T-helper 2 cell (primary cell): ENCODE data around the gene VANGL2.
A peak's percentile ranks its signal among the peaks of the same experiment; 100 is the strongest.

ENCODE experiments used
- DNase-seq, 5 experiments: peaks; one replicate each; pipeline versions ENCODE4 v3.0.0 to v3.0.0-alpha.2; 2012 to 2022
- total RNA-seq, 2 donors: gene quantifications; one replicate each; lab custom pipeline; 2026; lab: John Stamatoyannopoulos, UW

VANGL2 gene
- total RNA-seq = 0 to 0.40 reads per million in 2 donors

DNA sequence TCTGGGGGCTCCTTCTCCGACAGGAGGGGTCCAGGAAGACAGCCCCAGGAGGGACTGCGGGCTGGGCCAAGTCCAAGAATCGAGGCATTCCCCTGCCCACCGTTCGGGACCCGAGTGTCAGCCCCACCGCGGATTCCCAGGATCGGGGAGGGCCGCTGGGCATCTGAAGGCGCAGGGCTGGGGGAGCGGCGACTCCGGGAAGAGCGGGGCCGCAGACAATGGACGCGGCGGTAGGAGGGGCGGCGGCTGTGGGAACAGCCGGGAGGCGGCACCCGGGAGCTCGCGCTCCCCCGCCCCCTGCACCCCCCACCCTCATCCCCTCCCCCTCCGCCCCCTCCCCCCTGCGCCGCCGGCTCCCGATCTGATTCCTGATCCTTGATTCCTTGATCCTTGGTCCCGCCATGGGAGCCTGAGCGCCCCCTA, at the start of gene VANGL2:
Gene VANGL2 (plus strand): TSS at position 342 of the 423 bp plus-strand sequence. CDS start 15,274 bp downstream, outside the sequence.
- peak in 2 of 5 experiments; percentile 18 to 55 for DNase-seq

GRCh38 chr1:160351629-160352028, 48.7 kb upstream of the VANGL2 start:
- DNase-seq = no peak

- no peak for DNase-seq
Measured at GRCh38 chr1:160352555-160352954, 47.8 kb upstream of the VANGL2 start.

DNA sequence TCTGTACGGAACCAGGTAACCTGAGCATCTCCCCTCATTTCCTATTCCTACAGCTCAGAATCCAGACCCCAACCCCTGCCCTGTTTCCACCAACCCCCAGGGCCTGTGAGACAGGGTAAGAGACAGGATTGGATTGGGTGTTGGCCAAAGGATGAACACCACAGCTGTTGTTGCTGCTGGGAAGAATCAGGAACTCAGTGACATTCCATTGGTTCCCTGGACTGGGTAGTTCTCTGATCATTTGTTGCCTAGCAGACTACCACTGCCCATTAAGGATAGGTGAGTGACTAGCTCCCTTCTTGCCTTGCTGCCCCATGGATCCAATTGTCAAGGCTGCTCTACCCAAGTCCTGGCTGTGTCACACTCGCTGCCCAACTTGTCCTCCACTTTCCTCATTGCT, 47.1 kb upstream of the VANGL2 start:
- no peak for DNase-seq

- DNase-seq = peak in 1 of 5 experiments; percentile 40
Measured at GRCh38 chr1:160354388-160354985, 45.9 kb upstream of the VANGL2 start.

DNA sequence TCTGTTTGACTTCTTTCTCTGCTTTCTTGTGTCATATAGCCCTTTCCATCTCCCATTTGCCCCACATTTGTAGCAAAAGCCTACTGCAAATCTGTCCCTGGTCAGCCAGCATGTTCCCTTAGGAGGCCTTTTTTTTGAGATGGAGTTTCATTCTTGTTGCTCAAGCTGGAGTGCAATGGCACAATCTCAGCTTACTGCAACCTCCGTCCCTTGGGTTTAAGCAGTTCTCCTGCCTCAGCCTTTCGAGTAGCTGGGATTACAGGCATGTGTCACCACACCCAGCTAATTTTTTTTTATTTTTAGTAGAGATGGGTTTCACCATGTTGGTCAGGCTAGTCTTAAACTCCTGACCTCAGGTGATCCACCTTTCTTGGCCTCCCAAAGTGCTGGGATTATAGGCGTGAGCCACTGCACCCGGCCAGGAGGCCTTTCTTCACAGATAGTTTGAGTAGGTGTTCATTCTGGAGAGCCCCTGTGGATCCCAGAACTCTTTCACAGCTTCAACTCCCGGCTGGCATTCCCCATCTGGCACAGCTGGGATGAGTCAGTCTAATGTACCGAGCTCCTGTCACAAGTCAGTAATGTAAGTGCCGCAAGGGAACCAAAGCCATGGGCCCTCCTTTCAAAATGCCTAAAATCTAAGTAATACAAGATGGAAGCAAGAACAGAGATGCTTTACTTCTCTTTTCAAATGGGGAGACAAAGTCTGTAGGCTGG, 42.9 kb upstream of the VANGL2 start:
- DNase-seq = no peak

- no peak for DNase-seq
Measured at GRCh38 chr1:160358073-160358472, 42.3 kb upstream of the VANGL2 start.

GRCh38 chr1:160359559-160360226, 40.7 kb upstream of the VANGL2 start:
- DNase-seq = no peak

GRCh38 chr1:160360227-160360695, 40.1 kb upstream of the VANGL2 start:
- no peak for DNase-seq

GRCh38 chr1:160361199-160361598, 39.2 kb upstream of the VANGL2 start:
- DNase-seq = no peak

DNA sequence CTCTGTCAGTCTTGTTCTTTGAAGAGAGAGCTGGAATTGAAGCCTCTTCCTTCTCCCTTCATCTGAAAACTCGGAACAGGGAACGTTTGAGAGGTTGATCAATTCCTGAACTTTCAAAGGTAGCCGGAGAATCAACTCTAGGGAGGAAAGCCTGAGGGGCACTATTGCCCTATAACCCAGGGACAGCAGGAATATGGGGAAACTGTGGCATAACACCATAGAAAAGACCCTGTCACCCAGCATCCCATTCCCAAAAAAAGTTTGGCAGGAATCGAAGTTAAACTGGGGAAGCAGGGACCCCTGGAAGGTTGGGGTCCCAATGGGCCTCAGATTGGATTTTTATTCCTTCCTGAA, 38.6 kb upstream of the VANGL2 start:
- DNase-seq = no peak

DNA sequence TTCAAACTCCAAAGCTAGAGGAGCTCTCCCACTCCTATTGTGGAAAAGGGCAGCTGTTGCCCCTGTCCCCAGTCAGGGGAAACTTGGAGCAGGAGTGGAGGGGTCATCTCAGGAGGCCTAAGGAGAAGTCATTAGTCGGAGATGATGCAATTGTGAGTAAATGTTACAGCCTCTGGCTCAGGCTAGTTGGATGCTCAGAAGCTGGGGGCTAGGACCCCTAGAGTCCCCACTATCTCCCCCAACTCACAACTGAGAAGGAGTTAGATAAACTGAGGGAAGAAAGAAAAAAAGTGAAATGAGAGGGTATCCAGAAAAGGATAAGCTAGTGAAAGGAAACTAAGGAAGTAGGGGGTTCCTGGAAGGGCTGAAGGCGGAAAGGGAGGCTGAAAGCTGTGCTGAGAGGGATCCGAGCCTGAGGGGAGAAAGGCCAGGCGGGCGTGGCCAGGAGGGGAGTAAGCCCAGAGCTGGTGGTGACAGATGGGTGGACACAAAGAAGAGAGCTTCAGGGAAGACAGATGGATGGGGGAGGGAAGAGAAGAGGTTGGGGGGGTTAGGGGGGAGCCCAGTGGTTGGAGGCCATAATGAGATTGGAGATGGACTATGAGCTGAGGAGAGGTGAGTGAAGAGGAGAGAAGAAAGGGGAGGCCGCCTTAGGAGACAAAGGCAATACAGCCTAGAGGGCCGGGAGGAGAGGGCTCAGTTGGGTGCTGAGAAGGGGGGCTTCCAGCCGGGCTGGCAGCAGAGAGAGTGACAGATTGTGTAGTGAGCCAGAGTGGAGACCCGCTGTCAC, 38.0 kb upstream of the VANGL2 start:
- no peak for DNase-seq

DNA sequence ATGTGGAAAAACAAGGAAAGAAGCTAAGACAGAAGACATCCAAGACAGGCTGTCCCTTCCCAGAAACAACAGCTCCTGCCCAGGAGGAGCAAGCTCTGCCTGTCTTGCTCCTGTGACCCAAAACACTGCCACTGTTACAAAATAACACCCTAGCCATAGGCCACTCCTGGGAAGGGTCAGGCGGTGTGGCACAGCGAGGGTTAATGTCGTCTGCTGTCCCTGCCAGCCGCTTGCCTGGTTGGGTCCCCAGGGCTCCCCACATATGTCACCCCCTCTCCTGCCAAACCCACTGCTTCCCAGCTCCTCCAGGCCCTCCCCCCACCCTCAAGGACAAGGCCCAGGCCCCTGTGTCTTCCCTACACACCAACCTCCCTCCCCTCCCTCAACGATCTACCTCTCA, 37.4 kb upstream of the VANGL2 start:
- no peak for DNase-seq

GRCh38 chr1:160363951-160364735, 36.2 kb upstream of the VANGL2 start:
- no peak for DNase-seq

DNA sequence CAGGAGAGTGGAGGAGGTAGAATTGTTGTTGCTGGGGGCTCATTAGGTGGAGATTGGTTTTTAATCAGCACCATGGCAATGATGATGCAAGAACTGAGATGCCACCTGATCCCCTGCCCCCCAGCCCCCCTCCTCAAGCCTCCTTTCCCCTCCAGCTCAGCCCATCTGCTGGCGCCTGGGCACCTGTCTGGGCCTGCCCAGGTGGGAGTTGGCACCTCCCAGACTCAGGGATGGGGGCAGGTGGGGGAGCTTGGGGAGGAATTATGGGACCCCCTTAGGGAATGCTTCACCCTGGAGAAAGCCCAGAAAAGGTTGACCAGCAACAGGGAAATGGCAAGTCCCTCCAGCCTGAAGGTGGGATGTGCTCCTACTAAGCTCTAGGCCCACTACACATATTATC, 35.0 kb upstream of the VANGL2 start:
- no peak for DNase-seq

DNA sequence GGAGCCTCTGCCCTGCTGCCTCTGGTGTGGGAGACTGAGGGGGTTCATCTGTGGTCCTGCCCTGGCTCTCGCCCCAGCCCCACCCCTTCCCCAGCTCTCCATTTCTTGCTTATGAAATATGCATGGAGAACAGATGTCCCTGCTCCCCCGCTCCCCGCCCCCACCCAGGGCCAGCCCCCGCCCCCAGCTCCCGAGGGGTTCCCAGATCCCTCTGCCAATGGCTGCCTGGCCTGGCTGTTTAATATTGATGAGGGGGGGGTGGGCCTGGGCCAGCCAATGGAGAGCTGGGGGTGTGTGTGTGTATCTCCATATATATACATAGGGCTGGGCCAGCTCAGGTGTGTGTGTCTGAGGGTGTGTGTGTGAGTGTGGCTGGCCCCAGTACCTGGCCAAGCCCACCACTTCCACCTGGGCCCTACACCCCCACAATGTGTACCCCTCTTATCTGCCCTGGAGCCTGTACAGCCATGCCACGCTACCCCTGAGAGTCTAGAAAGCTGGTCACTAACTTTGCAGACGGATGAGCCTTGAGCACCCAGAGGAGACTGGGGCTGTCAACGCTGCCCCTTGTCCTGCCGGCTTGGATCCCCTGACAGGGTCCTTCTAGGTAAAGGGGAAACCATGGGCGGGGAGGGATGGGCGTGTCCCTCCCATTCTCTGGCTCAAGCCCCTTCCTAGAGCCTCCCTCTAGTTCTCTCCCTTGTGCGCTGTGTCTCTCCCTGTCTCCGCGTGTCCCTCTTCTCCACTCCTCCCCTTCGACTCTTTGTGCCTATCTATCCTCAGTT, 33.4 kb upstream of the VANGL2 start, which contains the start of gene NHLH1:
Gene NHLH1 (plus strand): TSS at position 341 of the 785 bp plus-strand sequence. CDS start 3,661 bp downstream, outside the sequence.
- DNase-seq = no peak

- DNase-seq = no peak
Measured at GRCh38 chr1:160367516-160367900, 32.9 kb upstream of the VANGL2 start.

DNA sequence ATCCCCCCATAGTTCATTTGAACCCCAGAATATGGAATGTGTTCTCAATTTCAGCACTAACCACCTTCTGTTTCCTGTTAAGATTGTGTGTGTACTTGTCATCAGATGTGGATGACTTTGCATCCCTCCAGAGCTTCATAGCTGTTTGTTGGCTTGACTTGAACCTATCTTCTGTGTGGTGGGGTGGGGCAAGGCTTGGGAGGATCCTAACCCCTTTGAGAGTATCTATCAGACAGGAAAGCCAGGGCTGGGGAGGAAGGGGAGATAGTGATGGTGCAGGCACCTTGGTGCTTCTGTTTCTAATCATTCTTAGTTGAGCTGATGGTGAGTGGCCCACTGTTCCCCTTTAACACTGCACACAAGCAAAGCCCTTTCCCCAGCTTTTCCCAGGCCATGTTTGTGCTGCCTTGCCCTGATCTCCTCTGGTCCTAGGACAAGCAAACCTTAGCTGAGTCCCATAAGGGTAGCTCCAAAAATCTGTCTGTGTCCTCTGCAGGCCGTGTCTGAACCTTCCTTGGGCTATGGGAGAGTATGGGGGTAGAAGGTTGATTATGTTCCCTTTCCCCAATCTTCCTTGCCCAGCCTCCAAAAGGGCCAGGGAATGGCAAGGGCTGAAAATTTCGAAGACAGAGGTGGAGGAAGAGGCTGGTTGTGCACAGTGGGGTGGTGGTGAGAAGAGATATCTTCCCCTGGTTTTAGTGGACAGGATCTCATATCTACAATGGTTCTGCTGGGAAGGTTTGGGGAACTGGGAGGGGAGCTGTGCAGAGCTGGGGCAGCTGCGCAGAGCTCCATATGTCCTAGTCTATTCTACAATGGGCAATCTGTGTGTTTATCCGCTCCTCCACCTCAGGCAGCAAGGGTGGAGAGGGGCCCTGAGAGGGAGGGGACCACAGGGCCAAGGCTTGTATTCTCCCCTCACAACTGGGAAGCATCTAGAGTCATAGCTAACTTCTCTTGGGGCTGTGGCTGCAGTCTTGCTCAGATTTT, 32.1 kb upstream of the VANGL2 start:
- DNase-seq = no peak

GRCh38 chr1:160369087-160369486, 31.3 kb upstream of the VANGL2 start:
- DNase-seq = no peak
